ENCODE data around the gene OBP2A.
"Not testable (repeated sequence)": the region's sequence is repeated elsewhere in the genome, so short reads cannot be mapped to it uniquely, and the experiment has no call there.

The OBP2A gene

DNA sequence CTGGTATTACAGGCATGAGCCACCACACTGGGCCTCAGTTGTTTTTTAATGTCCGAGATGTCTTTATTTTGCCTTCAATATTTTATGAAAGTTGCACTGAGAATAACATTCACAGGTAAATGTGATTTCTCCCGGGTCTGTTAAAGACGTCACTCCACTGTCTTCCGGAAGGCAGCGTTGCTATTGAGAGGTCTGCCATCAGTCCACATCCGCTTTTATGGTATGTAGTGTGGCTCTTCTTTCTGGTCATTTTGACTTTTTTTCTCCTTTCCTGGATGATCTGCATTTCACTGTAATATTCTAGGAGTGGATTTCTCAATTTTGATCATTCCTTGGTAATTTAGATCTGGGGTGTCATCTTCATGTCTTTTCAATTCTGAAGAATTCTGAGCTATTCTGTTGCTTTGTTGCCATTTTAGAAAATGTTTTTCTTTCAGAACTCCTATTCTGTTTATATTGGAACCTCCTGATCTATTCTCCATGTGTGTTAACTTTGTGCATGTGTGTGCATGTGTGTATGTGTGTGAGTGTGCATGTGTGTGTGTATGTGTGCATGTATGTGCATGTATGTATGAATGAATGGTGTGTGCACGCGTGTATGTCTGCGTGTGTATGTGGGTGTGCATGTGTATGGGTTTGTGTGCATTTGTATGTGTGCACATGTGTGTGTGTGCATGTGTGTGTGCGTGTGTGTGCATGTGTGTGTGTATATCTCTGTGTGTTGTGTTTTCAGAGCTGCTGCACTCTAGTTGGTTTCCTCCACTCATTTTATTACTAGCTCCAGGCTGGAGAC lies 26.6 kb upstream of the OBP2A start:
- Mint-ChIP-seq H3K9me3 (no peaks in the 10 kb centered on the region), H3K27ac (no peak overlapping the region), H3K4me1 (ENCODE audit: low read depth) (peaks cover 5% of the 10 kb centered on the region), H3K36me3 (ENCODE audit: low read depth) (no peaks in the 10 kb centered on the region), H3K27me3 (peaks cover 17% of the 10 kb centered on the region), H3K4me3 (no peak overlapping the region)
- DNase-seq = no peak

DNA sequence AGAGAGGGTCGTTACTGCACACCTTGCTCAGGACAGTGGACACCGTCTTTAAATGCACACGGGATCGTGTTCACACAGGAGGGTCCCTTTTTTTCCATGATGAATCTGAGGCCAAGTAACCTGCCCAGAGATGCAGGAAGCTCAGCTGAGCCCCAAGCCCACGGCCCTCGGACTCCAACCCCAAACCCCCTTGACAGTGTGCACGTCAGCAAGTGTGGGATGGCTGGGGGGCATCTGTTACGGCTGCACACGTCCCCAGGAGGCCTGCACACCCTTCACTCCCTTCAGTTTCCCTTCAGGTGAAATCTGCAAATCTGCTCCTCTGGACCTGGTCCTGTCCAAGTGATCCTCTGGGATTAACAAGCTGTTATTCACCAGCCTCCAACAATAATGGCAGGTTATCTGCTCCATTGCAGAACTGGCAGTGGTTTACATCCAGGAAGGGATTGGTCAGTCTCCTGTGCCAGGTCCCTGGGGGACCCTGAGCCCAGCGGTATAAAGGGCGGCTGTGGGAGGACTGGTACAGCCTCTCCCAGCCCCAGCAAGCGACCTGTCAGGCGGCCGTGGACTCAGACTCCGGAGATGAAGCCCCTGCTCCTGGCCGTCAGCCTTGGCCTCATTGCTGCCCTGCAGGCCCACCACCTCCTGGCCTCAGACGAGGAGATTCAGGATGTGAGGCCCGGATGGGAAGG lies 24.9 kb upstream of the OBP2A start, which contains the start of gene LCN1:
Gene LCN1 (plus strand): TSS at position 525 of the 692 bp plus-strand sequence. CDS start 58 bp downstream, at position 583.
- no peaks in the 10 kb centered on the region for H3K9me3 Mint-ChIP-seq
- H3K4me3 Mint-ChIP-seq = no peak within 1 kb of the TSS
- H3K36me3 Mint-ChIP-seq (ENCODE audit: low read depth) = no peaks in the 10 kb centered on the region
- DNase-seq = peak; percentile 5
- H3K27me3 Mint-ChIP-seq = peaks cover 17% of the 10 kb centered on the region
- peaks cover 3% of the 10 kb centered on the region for H3K4me1 Mint-ChIP-seq (ENCODE audit: low read depth)
- no peak within 1 kb of the TSS for H3K27ac Mint-ChIP-seq

- peak; percentile 8 for DNase-seq
- Mint-ChIP-seq H3K27ac (no peak overlapping the region), H3K4me1 (ENCODE audit: low read depth) (no peaks in the 10 kb centered on the region), H3K27me3 (peaks cover 17% of the 10 kb centered on the region), H3K4me3 (no peak overlapping the region), H3K36me3 (ENCODE audit: low read depth) (no peaks in the 10 kb centered on the region), H3K9me3 (no peaks in the 10 kb centered on the region)
These were observed 24.3 kb upstream of the OBP2A start for GRCh38 chr9:135521608-135522095.

- peak; percentile 3 for DNase-seq
- no peak overlapping the region for H3K4me3 Mint-ChIP-seq
- H3K27me3 Mint-ChIP-seq = peaks cover 17% of the 10 kb centered on the region
- no peaks in the 10 kb centered on the region for H3K36me3 Mint-ChIP-seq (ENCODE audit: low read depth)
- no peak overlapping the region for H3K27ac Mint-ChIP-seq
- H3K4me1 Mint-ChIP-seq (ENCODE audit: low read depth) = no peaks in the 10 kb centered on the region
- no peaks in the 10 kb centered on the region for H3K9me3 Mint-ChIP-seq
These were observed 23.6 kb upstream of the OBP2A start for GRCh38 chr9:135522137-135522877.

DNA sequence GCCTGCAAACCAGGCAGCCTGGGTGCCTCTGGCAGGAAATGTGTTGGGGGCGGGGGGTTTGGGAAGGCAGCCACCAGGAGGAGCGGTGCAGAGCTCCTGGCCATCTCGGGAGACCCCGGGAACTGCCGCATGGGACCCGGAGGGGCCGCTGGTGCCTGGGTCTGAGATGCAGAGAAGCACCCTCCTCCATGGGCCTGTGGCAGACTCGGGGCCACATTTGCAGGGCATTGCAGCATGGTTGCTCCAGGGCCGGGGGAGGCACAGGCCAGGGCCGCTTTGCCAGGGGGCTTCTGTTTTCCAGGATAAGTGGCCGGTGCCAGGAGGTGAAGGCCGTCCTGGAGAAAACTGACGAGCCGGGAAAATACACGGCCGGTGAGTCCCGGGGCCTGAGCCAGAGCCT lies 23.0 kb upstream of the OBP2A start:
- no peak overlapping the region for H3K27ac Mint-ChIP-seq
- no peaks in the 10 kb centered on the region for H3K9me3 Mint-ChIP-seq
- H3K36me3 Mint-ChIP-seq (ENCODE audit: low read depth) = no peaks in the 10 kb centered on the region
- H3K27me3 Mint-ChIP-seq = peaks cover 13% of the 10 kb centered on the region
- no peaks in the 10 kb centered on the region for H3K4me1 Mint-ChIP-seq (ENCODE audit: low read depth)
- H3K4me3 Mint-ChIP-seq = no peak overlapping the region
- DNase-seq = no peak

DNA sequence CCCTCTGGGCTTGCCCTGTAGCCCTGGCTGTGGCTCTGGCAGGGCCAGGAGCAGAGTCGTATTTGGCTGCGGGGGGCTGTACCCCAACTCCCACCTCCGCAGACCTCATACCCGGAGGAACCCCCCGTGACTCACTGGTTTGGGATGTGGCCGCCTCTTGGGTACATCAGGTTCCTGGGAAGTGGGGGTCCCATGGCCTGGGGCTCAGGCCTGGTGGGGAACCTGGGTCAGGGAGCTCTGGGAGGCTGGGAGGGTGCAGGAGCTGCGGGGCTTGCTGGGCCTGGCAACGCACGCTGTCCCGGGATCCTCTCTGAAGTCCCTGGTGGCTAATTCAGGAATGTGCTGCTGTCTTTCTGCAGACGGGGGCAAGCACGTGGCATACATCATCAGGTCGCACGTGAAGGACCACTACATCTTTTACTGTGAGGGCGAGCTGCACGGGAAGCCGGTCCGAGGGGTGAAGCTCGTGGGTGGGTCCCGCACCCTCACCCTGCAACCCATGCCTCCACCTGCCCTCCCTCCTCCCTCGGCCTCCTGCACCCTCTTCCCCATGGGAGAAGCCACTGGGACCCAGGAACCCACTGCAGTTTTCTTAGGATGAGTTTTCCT lies 22.3 kb upstream of the OBP2A start:
- Mint-ChIP-seq H3K27ac (no peak overlapping the region), H3K9me3 (no peaks in the 10 kb centered on the region), H3K36me3 (ENCODE audit: low read depth) (no peaks in the 10 kb centered on the region), H3K4me3 (no peak overlapping the region), H3K4me1 (ENCODE audit: low read depth) (no peaks in the 10 kb centered on the region), H3K27me3 (peaks cover 7% of the 10 kb centered on the region)
- DNase-seq = no peak

DNA sequence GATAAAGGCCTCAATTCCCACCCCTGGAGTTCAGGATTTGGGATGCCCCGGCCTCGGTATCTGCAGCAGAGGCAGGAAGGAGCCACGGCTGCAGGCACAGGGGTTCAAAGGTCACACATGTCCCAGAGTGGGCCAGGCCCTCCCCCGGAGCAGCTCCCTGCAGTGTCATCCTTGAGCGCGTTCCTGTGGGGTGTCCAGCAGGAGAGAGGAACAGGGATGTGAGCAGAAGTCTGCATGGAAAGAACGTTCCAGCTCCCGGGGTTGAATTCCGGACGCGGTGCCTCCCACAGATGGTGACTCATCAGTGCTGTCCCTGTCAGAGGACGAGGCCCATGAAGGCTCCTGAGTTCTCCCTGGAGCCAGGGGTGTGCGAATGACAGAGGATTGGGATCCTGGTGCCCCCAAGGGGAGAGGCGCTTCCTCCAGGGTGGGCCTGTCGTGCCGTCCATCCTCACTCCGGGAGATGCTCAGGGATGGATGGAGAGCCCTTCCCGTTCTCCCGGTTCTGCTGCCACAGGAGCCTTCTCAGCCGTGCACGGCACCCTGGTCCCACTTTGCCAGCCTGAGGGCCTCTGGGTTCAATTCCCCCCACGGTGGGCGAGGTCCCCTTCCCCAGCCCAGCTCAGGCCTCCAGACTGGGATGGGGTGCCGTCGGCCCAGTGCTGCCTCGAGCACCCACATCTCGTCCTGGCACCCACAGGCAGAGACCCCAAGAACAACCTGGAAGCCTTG lies 21.6 kb upstream of the OBP2A start:
- H3K4me3 Mint-ChIP-seq = no peak overlapping the region
- no peaks in the 10 kb centered on the region for H3K9me3 Mint-ChIP-seq
- DNase-seq = no peak
- peaks cover 7% of the 10 kb centered on the region for H3K27me3 Mint-ChIP-seq
- H3K4me1 Mint-ChIP-seq (ENCODE audit: low read depth) = no peaks in the 10 kb centered on the region
- H3K27ac Mint-ChIP-seq = no peak overlapping the region
- no peaks in the 10 kb centered on the region for H3K36me3 Mint-ChIP-seq (ENCODE audit: low read depth)

DNA sequence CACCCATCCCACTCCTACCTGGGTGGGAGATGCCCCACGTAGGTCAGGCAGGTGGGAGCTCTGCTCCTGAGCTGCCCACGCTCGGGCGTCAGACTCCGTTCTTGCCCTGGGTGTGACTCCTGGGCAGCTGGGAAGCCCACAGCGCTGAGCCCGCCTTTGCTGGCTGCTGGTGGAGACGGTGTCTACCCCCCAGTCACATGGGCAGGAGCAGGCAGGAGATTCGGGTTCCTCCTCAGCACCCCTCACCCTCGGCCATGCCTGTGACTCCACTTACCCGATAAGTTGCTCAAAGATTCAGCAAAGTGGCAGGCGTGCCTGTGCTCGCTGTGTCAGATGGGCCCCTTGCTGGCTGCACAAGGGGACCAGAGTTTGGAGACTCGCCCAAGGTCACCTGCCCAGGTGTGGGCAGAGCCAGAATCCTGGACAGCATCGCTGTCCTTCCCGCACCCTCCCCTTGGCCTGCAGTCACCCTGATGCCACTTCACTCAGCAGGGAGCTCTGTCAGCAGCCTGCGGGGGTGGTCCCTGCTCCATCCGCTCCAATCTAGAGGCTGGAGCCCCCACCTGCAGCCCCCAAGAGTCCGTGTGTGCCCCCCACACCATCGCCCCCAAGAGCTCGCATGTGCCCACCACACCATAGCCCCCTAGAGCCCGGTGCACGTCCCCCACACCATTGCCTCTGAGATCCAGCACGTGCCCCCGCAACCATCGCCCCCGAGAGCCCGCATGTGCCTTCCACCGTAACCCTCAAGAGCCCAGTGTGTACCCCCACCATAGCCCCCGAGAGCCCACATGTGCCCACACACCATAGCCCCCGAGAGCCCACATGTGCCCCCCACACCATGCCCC lies 20.5 kb upstream of the OBP2A start:
- Mint-ChIP-seq H3K36me3 (ENCODE audit: low read depth) (no peaks in the 10 kb centered on the region), H3K9me3 (no peaks in the 10 kb centered on the region), H3K27me3 (peaks cover 10% of the 10 kb centered on the region), H3K4me1 (ENCODE audit: low read depth) (no peaks in the 10 kb centered on the region), H3K4me3 (no peak overlapping the region), H3K27ac (no peak overlapping the region)
- DNase-seq = no peak

DNA sequence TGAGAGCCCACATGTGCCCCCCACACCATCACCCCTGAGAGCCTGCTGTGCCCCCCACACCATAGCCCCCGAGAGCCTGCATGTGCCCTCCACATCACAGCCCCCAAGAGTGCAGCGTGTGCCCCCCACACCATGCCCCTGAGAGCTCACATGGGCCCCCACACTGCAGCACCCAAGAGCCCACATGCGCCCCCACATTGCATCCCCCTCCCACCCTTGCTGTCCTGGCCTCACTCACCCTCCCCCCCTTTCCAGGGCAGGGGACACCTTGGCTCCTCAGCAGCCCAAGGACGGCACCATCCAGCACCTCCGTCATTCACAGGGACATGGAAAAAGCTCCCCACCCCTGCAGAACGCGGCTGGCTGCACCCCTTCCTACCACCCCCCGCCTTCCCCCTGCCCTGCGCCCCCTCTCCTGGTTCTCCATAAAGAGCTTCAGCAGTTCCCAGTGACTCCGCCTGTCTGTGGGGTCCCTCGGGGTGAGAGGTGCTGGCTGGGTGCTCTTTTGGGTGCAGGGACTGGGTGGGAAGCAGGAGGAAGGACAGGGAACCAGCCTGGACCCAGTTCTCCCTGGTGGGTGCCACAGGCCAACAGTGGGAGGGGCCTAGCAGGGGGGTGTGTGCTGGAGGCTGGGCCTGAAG lies 19.7 kb upstream of the OBP2A start:
- peaks cover 13% of the 10 kb centered on the region for H3K27me3 Mint-ChIP-seq
- H3K27ac Mint-ChIP-seq = no peak overlapping the region
- H3K9me3 Mint-ChIP-seq = no peaks in the 10 kb centered on the region
- no peak overlapping the region for H3K4me3 Mint-ChIP-seq
- no peaks in the 10 kb centered on the region for H3K4me1 Mint-ChIP-seq (ENCODE audit: low read depth)
- DNase-seq = peak; percentile 8
- H3K36me3 Mint-ChIP-seq (ENCODE audit: low read depth) = no peaks in the 10 kb centered on the region

- H3K27ac Mint-ChIP-seq = no peak overlapping the region
- no peaks in the 10 kb centered on the region for H3K9me3 Mint-ChIP-seq
These were observed 19.0 kb upstream of the OBP2A start for GRCh38 chr9:135526730-135527571.

GRCh38 chr9:135528842-135529435 lies 17.0 kb upstream of the OBP2A start:
- not testable (repeated sequence) for DNase-seq; H3K36me3 Mint-ChIP-seq (ENCODE audit: low read depth); H3K4me1 Mint-ChIP-seq (ENCODE audit: low read depth); H3K4me3 Mint-ChIP-seq; H3K27ac Mint-ChIP-seq; H3K9me3 Mint-ChIP-seq
- H3K27me3 Mint-ChIP-seq = peaks cover 19% of the 10 kb centered on the region

More at GRCh38 chr9:135526730-135527571, 19.0 kb upstream of the OBP2A start:
- H3K4me3 Mint-ChIP-seq = no peak overlapping the region
- no peaks in the 10 kb centered on the region for H3K4me1 Mint-ChIP-seq (ENCODE audit: low read depth)
- peaks cover 15% of the 10 kb centered on the region for H3K27me3 Mint-ChIP-seq
- no peaks in the 10 kb centered on the region for H3K36me3 Mint-ChIP-seq (ENCODE audit: low read depth)
- peak; percentile 16 for DNase-seq

DNA sequence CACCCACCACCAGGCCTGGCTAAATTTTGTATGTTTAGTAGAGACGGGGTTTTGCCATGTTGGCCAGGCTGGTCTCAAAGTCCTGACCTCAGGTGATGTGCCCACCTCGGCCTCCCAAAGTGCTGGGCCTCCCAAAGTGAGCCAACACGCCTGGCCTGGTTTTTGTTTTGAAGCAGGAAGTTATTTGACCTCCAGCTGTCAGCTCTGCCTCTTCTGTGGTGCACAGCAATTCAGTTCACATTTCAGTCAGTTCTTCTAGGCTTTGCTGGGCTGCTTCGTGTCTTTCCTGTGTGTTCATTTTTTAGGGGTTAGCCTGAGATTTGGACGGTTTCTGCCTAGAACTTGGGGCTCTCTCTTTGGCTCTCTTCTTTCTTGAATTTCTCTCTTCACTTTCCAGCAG lies 15.8 kb upstream of the OBP2A start:
- Mint-ChIP-seq H3K4me3 (no peak overlapping the region), H3K36me3 (ENCODE audit: low read depth) (no peaks in the 10 kb centered on the region), H3K27me3 (peaks cover 25% of the 10 kb centered on the region), H3K9me3 (no peaks in the 10 kb centered on the region), H3K27ac (no peak overlapping the region), H3K4me1 (ENCODE audit: low read depth) (no peaks in the 10 kb centered on the region)
- no peak for DNase-seq

All from activated T-cell treated with anti-CD3 and anti-CD28 coated beads, Interleukin-2, amount 50 U/mL, for 24 hours (primary cell).